IMR-90 (cell line): ENCODE measurements around the gene FAM217B. TPM values are rescaled to one million over a fixed set of nuclear protein-coding genes. Genes with fewer than 3 reads are reported as not detected.

Experiments used
- ATAC-seq: fragments of 200-7000 bp; cut with Tn5 transposase; 2 replicates; pipeline ENCODE4 v1.9.1; 2020; ENCODE audit warnings: low read depth, mild to moderate bottlenecking, moderate library complexity
- BruUV-seq: library from RNA; stranded (reverse); fragments of 400-500 nt; replicated peaks from 2 replicates; lab custom pipeline; 2021; lab: Mats Ljungman, UMichigan
- CTCF ChIA-PET: fragments of 300-600 bp; formaldehyde crosslinking; extraction: SDS; loops from one replicate; lab custom pipeline; 2021; ENCODE audit warnings: antibody characterized with exemption; lab: Yijun Ruan, JAX
- POLR2A ChIA-PET: fragments of 300-600 bp; sonication (Branson Sonifier 250); formaldehyde crosslinking; loops from one replicate; lab custom pipeline; 2022; ENCODE audit warnings: antibody characterized with exemption; ENCODE audit not compliant: unreplicated experiment; lab: Charles Lee
- DNase-seq: peaks from one replicate; pipeline ENCODE4 v3.0.0; 2013
- H2AFZ ChIP-seq: replicated peaks from 2 replicates; pipeline ENCODE3; 2013; ENCODE audit warnings: low read length, mild to moderate bottlenecking; ENCODE audit not compliant: poor library complexity
- H2AK5ac ChIP-seq: 2 replicates; pipeline ENCODE4 v1.6.1; 2013; ENCODE audit warnings: low read depth, low read length, inconsistent platforms
- H2AK9ac ChIP-seq: replicated peaks from 2 replicates; pipeline ENCODE3; 2013; ENCODE audit warnings: mild to moderate bottlenecking, low read depth, low read length, moderate library complexity; ENCODE audit not compliant: poor library complexity
- H2BK120ac ChIP-seq: 2 replicates; pipeline ENCODE4 v1.6.1; 2013; ENCODE audit warnings: low read depth, low read length, inconsistent platforms
- H2BK15ac ChIP-seq: 3 replicates; pipeline ENCODE4 v1.6.1; 2013; ENCODE audit warnings: low read depth, low read length, inconsistent platforms
- H2BK20ac ChIP-seq: 2 replicates; pipeline ENCODE4 v1.6.1; 2013; ENCODE audit warnings: low read depth, mild to moderate bottlenecking, inconsistent platforms, low read length, moderate library complexity
- H2BK5ac ChIP-seq: 2 replicates; pipeline ENCODE4 v1.6.1; 2013; ENCODE audit warnings: mild to moderate bottlenecking, low read depth, low read length, inconsistent platforms; ENCODE audit not compliant: poor library complexity, severe bottlenecking
- H3K14ac ChIP-seq: replicated peaks from 2 replicates; pipeline ENCODE4 v1.6.1; 2013; ENCODE audit warnings: low read depth, low read length, inconsistent platforms
- H3K18ac ChIP-seq: 2 replicates; pipeline ENCODE4 v1.6.1; 2013; ENCODE audit warnings: low read depth, low read length, control low read depth
- H3K23ac ChIP-seq: 2 replicates; pipeline ENCODE4 v1.6.1; 2013; ENCODE audit warnings: low read depth, low read length, inconsistent platforms
- H3K27ac ChIP-seq: 2 replicates; pipeline ENCODE4 v1.5.1; 2013; ENCODE audit warnings: mild to moderate bottlenecking, control low read depth, low read length; ENCODE audit not compliant: insufficient read depth
- H3K27me3 ChIP-seq: 2 replicates; pipeline ENCODE4 v1.6.1; 2013; ENCODE audit warnings: low read length; ENCODE audit not compliant: control insufficient read depth, insufficient read depth
- H3K36me3 ChIP-seq: 2 replicates; pipeline ENCODE4 v1.6.1; 2013; ENCODE audit warnings: low read length, mixed read lengths; ENCODE audit not compliant: control insufficient read depth, insufficient read depth
- H3K4ac ChIP-seq: 2 replicates; pipeline ENCODE4 v1.6.1; 2013; ENCODE audit warnings: low read depth, low read length, inconsistent platforms
- H3K4me1 ChIP-seq: 2 replicates; pipeline ENCODE4 v1.6.1; 2013; ENCODE audit warnings: low read length, mixed read lengths; ENCODE audit not compliant: control insufficient read depth, insufficient read depth
- H3K4me2 ChIP-seq: 2 replicates; pipeline ENCODE4 v1.6.1; 2013; ENCODE audit warnings: low read depth, mild to moderate bottlenecking, control low read depth, low read length, moderate library complexity
- H3K4me3 ChIP-seq: 2 replicates; pipeline ENCODE4 v1.5.1; 2013; ENCODE audit warnings: low read depth, mild to moderate bottlenecking, control low read depth, low read length, moderate library complexity; ENCODE audit not compliant: insufficient read depth
- H3K56ac ChIP-seq: 2 replicates; pipeline ENCODE4 v1.6.1; 2013; ENCODE audit warnings: low read length, inconsistent platforms; ENCODE audit not compliant: insufficient read depth; ENCODE audit errors: extremely low read depth
- H3K79me1 ChIP-seq, 2 experiments: 2 replicates each; pipeline ENCODE4 v1.6.1; 2013; ENCODE audit warnings: low read length in 2 of 2, inconsistent platforms in 1 of 2, low read depth in 1 of 2
- H3K9ac ChIP-seq: 2 replicates; pipeline ENCODE4 v1.6.1; 2013; ENCODE audit warnings: low read depth, low read length, control low read depth
- H3K9me1 ChIP-seq: 2 replicates; pipeline ENCODE4 v1.6.1; 2013; ENCODE audit warnings: low read length, inconsistent platforms; ENCODE audit not compliant: insufficient read depth
- H3K9me3 ChIP-seq: 2 replicates; pipeline ENCODE4 v1.6.1; 2013; ENCODE audit warnings: low read length; ENCODE audit not compliant: control insufficient read depth, insufficient read depth
- H4K20me1 ChIP-seq: 2 replicates; pipeline ENCODE4 v1.6.1; 2013; ENCODE audit warnings: low read length, inconsistent platforms; ENCODE audit not compliant: insufficient read depth
- H4K5ac ChIP-seq: 2 replicates; pipeline ENCODE4 v1.6.1; 2013; ENCODE audit warnings: mild to moderate bottlenecking, low read depth, low read length, control low read depth
- H4K8ac ChIP-seq, 2 experiments: 2 replicates each; pipeline ENCODE4 v1.6.1; 2013; ENCODE audit warnings: low read depth in 2 of 2, low read length in 2 of 2, control low read depth in 1 of 2, inconsistent platforms in 1 of 2
- H4K91ac ChIP-seq: 2 replicates; pipeline ENCODE4 v1.6.1; 2013; ENCODE audit warnings: low read depth, low read length, inconsistent platforms; ENCODE audit not compliant: insufficient read depth
- BHLHE40 ChIP-seq: fragments of 150-350 bp; IDR thresholded peaks from 2 replicates; pipeline ENCODE4 v1.6.1; 2016; ENCODE audit warnings: mild to moderate bottlenecking, low read depth, low read length
- CEBPB ChIP-seq: IDR thresholded peaks from 2 replicates; pipeline ENCODE4 v1.6.1; 2012; ENCODE audit warnings: low read depth, low read length, improper control_type of control experiment
- CHD1 ChIP-seq: IDR thresholded peaks from 2 replicates; pipeline ENCODE4 v1.6.1; 2012; ENCODE audit warnings: low read depth, low read length, improper control_type of control experiment
- CTCF ChIP-seq: conservative IDR thresholded peaks from 2 replicates; pipeline ENCODE4 v1.5.1; 2012; ENCODE audit warnings: mild to moderate bottlenecking, low read depth, low read length, improper control_type of control experiment
- FOS ChIP-seq: fragments of 150-350 bp; IDR thresholded peaks from 2 replicates; pipeline ENCODE4 v1.6.1; 2016; ENCODE audit warnings: low read depth, low read length
- NFE2L2 ChIP-seq: fragments of 150-350 bp; IDR thresholded peaks from 2 replicates; pipeline ENCODE4 v1.6.1; 2016; ENCODE audit warnings: low read depth, mild to moderate bottlenecking, low read length
- SMC3 ChIP-seq: fragments of 150-350 bp; IDR thresholded peaks from 2 replicates; pipeline ENCODE4 v1.6.1; 2016; ENCODE audit warnings: low read depth, mild to moderate bottlenecking, antibody characterized with exemption, low read length, moderate library complexity
- WGBS, 2 experiments: methylation state at CpG; one replicate each; pipeline versions ENCODE4 v1.1.5 to v1.1.7; 2013; ENCODE audit warnings: missing lambda C conversion rate in 2 of 2; ENCODE audit not compliant: insufficient read length in 1 of 2; ENCODE audit errors: extremely low coverage in 2 of 2; 5-methylcytosine and 5-hydroxymethylcytosine counted together
- dilution Hi-C: fragments of 300-500 bp; cut with HindIII; formaldehyde crosslinking; loops from one replicate; pipeline ENCODE4 v1.14.3; 2018; ENCODE audit warnings: low sequenced_read_pairs; ENCODE audit not compliant: unreplicated experiment
- in situ Hi-C: fragments of 300-500 bp; cut with MboI; formaldehyde crosslinking; loops from 3 replicates; pipeline ENCODE4 v1.14.3; 2019; ENCODE audit warnings: low sequenced_read_pairs, inconsistent platforms, mixed read lengths
- intact Hi-C: fragments of 100-400 bp; cut with micrococcal nuclease; formaldehyde crosslinking; loops from 2 replicates; pipeline ENCODE4 v1.10.0; 2022
- polyA plus RNA-seq, 3 experiments: library from polyadenylated mRNA; depleted of rRNA; stranded (reverse); fragments of >200 nt; gene quantifications; 2 replicates each; pipeline ENCODE4 v1.2.3, GENCODE V29; 2012; ENCODE audit warnings: low replicate concordance in 1 of 3
- total RNA-seq: library from RNA; depleted of rRNA; stranded (reverse); fragments of >200 nt; gene quantifications from 2 replicates; pipeline ENCODE4 v1.2.3, GENCODE V29; 2012
- TF ChIP-seq, protein P1 (sequence below): fragments of 150-350 bp; IDR thresholded peaks from 2 replicates; pipeline ENCODE4 v1.6.1; 2016; ENCODE audit warnings: low read depth, mild to moderate bottlenecking, low read length, moderate library complexity, borderline replicate concordance

The FAM217B gene
- total and polyA plus RNA-seq, 2 of the 4 experiments (the other 2 are of a cell fraction) = 3.0 to 3.9 TPM

- Histone ChIP-seq H2BK120ac (peak overlapping the region; percentile 32; the same call in 1 of the 2 replicates), H4K8ac (peak overlapping the region; percentile 22 to 44; a peak in 2 of 4 replicates), H3K4me2 (peak overlapping the region; percentile 69), H2AK9ac (peak overlapping the region; percentile 80), H3K9ac (peak overlapping the region; percentile 66), H3K4me3 (peak overlapping the region; percentile 75), H3K79me1 (peaks cover 10 to 16% of the 10 kb centered on the region in 2 experiments), H3K27me3 (no peaks in the 10 kb centered on the region), H3K14ac (peak overlapping the region; percentile 55; the same call in 1 of the 2 replicates), H2BK20ac (no peak overlapping the region), H3K18ac (peak overlapping the region; percentile 50; the same call in 1 of the 2 replicates), H3K56ac (no peak overlapping the region), H4K20me1 (peaks cover 13% of the 10 kb centered on the region), H3K9me1 (no peaks in the 10 kb centered on the region), H2AFZ (peak overlapping the region; percentile 91), H3K36me3 (peaks cover 10% of the 10 kb centered on the region), H3K23ac (peak overlapping the region; percentile 84), H4K91ac (0 out of 2 replicates have a peak overlapping the region, but pooled peaks have one; percentile 6), H2BK5ac (peak overlapping the region; percentile 67), H2AK5ac (no peak overlapping the region), H3K27ac (peak overlapping the region; percentile 80), H4K5ac (peak overlapping the region; percentile 41), H2BK15ac (no peak overlapping the region), H3K4me1 (peaks cover 9% of the 10 kb centered on the region), H3K4ac (peak overlapping the region; percentile 84), H3K9me3 (no peaks in the 10 kb centered on the region)
- TF ChIP-seq FOS = no peak
- TF ChIP-seq BHLHE40 = no peak
- TF ChIP-seq, protein P1, sequence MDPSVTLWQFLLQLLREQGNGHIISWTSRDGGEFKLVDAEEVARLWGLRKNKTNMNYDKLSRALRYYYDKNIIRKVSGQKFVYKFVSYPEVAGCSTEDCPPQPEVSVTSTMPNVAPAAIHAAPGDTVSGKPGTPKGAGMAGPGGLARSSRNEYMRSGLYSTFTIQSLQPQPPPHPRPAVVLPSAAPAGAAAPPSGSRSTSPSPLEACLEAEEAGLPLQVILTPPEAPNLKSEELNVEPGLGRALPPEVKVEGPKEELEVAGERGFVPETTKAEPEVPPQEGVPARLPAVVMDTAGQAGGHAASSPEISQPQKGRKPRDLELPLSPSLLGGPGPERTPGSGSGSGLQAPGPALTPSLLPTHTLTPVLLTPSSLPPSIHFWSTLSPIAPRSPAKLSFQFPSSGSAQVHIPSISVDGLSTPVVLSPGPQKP = no peak
- TF ChIP-seq CEBPB = no peak
- TF ChIP-seq SMC3 = no peak
- TF ChIP-seq CHD1 = no peak
- TF ChIP-seq NFE2L2 = no peak
- no peak for TF ChIP-seq CTCF
- dilution Hi-C loops = no loop called here
- POLR2A ChIA-PET = interaction anchor here (0.5 to 0.6 kb wide), 2 partner anchors 54 to 1417 kb away, joined by 3 read pairs; no protein-coding TSS in a partner anchor
- 2% methylated on average over 12 of the region's 24 CpGs; no CpG with 5 or more reads in 1 of the 2 experiments for WGBS, 2 experiments
- peak; percentile 16 for ATAC-seq
- intact Hi-C loops = loop anchor here (10.0 kb wide), 2 partner anchors 365 to 1245 kb away; no protein-coding TSS in a partner anchor
- BruUV-seq = no TSS peak
- CTCF ChIA-PET = interaction anchor here (0.5 to 2.6 kb wide), 3 partner anchors 10 to 156 kb away, joined by 3 to 7 read pairs (median 3); no protein-coding TSS in a partner anchor
- in situ Hi-C loops = no loop called here
- DNase-seq = peak; percentile 4
Measured at GRCh38 chr20:59939879-59940128, 385 bp upstream of the FAM217B start.
